CD4-positive, alpha-beta T cell treated with Interferon alpha-2 for 1 hour (primary cell): Measurements from ENCODE around the gene EYA4.

Experiments used
- DNase-seq, 2 donors: peaks; one replicate each; pipeline ENCODE4 v3.0.0-alpha.2; 2020 to 2022

EYA4 gene

GRCh38 chr6:133297657-133298056 lies 56.5 kb downstream of the EYA4 start:
- DNase-seq: no peak

GRCh38 chr6:133298335-133298734 lies 57.2 kb downstream of the EYA4 start:
- no peak for DNase-seq

GRCh38 chr6:133298801-133299200 lies 57.6 kb downstream of the EYA4 start:
- DNase-seq: no peak

- no peak for DNase-seq
Measured at GRCh38 chr6:133300896-133301295, 59.7 kb downstream of the EYA4 start.

DNA sequence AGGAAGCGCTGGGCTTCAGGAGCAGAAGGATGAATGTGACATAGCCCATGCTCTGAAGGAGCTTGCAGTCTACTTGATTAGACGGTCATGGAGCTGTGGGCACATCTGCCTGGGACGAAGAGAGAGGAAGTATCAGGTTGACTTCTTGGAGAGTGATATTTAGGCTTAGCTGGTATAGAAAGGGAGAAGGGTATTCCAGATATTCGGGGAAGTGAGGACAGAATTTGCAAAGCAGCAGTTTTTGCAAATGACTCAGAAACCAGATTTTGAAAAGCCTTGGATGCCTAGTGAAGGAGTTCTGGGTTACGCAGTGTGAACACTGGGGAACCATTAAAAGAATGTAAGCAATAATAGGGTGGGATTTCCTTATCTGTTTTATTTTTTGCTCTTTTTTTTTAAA lies 60.7 kb downstream of the EYA4 start:
- no peak for DNase-seq

DNA sequence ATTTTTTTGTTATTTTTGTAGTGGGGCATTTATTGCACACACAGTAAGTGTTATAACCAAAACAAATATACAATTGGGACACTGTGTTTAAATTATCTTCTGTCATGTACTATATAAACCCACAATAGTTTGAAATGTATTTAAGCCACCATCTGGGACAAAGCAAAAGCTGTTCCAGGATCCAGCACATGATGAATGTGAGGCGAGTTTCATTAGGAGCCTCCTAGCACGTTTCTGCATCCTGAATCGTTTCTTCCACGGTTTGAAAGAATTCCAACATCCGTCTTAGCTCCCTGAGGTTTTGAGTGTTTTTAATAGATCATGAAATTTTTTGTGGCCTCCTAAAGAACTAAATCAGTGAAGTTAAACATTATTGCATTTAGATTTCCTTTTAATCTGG lies 65.8 kb downstream of the EYA4 start:
- no peak for DNase-seq

GRCh38 chr6:133309579-133309978 lies 68.4 kb downstream of the EYA4 start:
- no peak for DNase-seq

DNA sequence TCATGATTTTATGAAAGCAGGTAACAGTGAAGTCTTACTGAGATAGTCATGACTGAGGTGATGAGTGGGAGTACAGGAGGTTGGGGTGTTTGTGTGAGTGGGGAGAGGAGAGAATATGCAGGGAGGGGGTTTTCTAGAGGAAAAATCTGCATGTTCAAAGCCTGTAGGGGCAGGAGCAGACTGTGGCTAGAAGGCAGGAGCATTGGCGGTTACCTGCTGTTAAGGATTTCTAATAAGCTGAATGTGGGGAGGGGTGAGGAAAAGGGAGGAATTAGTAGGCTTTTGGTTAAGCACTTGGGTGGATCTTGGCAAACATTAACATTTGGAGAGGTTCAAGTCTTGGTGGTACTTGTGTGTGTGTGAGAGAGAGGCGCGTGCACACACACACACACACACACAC lies 70.8 kb downstream of the EYA4 start:
- no peak for DNase-seq

DNA sequence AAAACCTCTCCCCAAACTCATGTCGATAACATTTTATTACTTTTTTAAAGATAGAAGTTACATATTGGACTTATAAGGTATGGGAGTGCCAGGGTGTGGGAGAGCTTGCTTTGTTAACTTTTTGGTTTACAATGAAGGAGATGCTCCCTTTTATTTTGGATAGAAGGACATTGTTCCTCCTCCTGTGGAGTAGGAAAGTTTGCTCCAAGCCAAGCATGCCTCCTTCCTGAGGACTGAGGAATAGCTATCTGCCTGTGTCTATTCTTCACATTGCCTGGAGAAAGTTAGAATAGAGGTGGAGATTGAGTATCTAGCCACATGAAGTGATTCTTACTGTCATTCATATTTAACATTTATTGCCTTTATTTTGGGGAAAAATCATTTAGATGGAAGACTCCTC lies 71.9 kb downstream of the EYA4 start:
- no peak for DNase-seq

DNA sequence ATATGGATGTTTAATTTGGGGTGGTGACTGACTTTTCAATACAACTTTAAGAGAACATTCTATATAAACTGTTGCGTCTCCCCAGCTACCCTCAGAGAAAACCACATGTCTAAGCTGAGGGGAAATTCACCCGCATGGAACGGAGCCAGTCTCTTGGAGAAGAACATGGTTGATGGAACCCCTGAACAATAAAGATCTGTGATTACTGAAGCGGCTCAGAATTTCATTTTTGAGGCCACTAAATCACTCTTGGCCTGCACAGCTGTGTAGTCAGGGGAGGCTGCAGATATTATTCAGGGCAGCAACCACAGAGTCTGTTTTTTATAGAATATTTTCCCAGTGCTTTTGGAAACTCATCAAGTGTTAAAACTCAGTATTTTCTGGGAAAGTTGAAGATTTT lies 73.8 kb downstream of the EYA4 start:
- DNase-seq: no peak

- no peak for DNase-seq
Measured at GRCh38 chr6:133315811-133316210, 74.7 kb downstream of the EYA4 start.

DNA sequence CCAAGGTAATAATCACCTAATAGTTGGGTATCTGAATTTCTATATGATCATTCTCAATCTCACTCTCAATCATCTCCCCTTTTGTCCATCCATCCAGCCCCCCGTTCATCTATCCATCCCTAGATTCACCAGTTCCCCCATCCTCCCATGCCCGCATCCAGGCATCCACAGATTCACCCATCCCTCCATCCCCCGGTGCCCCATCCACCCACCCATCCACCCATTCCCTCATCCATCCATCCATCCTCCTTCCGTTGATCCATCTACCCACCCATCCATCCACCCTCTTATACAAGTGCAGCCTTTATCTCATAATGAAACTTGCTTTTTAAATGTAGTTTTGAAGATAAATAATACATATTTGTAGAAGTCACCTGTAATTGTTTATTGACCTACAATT lies 76.5 kb downstream of the EYA4 start:
- DNase-seq: no peak

DNA sequence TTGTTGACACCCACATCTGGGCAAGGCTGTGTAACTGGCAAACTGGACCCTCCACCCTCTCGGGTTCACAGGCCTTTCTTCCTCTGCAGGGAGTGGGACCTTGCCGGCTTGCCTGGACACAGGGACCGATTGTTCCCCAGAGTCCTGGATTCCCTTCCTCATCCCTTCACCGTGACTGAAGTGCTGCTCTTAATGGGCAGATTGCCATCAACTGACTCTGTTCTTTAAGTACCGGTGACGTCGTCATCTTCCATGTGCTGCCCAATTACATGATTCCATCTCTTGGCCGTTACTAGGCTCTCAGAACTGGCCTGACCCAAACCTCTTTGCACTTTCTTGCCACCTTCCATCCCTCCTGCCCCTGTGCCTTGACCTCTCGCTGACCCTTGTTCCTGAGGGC lies 85.4 kb downstream of the EYA4 start:
- no peak for DNase-seq

- DNase-seq: no peak
Measured at GRCh38 chr6:133333852-133334251, 92.7 kb downstream of the EYA4 start.

GRCh38 chr6:133337308-133337707 lies 96.2 kb downstream of the EYA4 start:
- DNase-seq: no peak

DNA sequence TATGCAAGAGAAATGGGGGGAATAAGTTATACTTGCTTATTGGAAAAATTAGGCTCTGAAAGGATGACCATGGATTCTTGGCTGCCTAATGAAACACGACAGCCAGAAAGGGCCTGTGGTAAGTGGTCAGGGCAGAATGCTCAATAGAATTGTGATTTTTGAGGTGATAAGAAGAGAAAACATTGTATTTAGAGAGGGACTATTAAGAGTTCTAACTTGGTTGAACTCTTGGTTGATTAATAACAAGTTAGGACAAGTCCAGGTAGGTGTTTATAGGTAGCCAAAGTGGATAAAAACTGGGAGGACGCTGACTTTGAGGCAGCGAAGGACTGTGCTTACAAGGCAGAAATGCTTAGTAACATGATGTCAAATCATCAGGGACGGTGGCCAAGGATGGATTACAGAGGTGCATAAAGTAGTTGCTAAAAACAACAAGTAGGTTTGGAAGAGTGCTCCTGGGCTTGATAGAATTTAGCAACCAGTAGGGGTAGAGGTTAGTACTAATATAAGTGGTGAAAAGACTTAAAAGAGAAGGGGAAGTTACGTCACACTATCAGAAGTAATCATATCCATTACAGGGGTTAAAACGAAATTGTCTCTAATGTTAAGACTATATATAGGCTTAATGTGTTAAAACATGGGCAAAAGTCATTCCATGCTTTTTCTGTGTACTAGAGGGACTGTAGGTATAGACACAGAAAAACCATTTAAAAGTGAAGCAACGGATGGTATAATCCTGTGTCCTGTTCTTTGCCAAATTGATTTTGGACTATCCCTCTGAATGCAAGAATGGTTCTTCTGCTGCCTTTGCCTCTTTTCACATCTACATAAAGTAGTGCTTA lies 98.6 kb downstream of the EYA4 start:
- no peak for DNase-seq

- DNase-seq: no peak
Measured at GRCh38 chr6:133340557-133340956, 99.4 kb downstream of the EYA4 start.

- no peak for DNase-seq
Measured at GRCh38 chr6:133341607-133342158, 100.5 kb downstream of the EYA4 start.

- DNase-seq: no peak
Measured at GRCh38 chr6:133343220-133343619, 102.1 kb downstream of the EYA4 start.

GRCh38 chr6:133348846-133349245 lies 107.7 kb downstream of the EYA4 start:
- no peak for DNase-seq

DNA sequence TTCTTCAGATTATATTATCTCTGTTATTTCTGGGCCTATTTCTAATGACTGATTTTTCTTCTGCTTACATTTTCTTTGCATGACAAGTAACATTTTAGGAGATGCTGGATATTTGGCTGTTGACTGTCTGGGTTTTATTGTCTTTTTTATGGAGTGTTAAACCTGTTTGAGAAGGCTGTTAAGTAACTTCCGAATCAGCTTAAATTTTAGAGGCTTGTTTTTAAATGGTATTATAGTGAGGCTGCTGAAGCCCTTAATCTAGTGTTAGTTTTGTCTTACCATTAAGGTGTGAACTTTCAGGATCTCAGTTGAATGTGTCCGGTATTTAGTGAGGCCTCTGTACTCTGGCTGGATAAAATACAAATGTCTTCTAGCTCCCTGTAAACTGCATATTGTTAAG lies 109.8 kb downstream of the EYA4 start:
- no peak for DNase-seq

DNA sequence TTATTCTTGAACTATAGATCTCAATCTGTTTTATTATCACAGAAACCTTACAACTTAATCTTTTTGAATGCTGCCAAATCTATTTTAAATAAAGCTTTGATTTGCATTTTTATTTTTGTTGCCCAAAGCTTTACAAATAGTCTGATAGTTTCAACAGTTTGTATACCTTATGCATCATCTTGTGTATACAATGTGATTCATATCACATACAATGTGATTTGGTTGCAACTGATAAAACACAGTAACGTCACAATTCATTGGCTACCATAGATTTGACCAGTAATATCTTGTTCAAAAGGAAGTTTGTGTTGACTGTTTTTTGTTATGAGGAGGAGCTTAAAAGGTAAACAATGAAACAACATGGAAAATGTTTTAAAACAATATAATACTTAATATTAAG lies 110.9 kb downstream of the EYA4 start:
- DNase-seq: no peak

- DNase-seq: no peak
Measured at GRCh38 chr6:133353061-133353460, 111.9 kb downstream of the EYA4 start.

- no peak for DNase-seq
Measured at GRCh38 chr6:133355922-133356321, 114.8 kb downstream of the EYA4 start.

DNA sequence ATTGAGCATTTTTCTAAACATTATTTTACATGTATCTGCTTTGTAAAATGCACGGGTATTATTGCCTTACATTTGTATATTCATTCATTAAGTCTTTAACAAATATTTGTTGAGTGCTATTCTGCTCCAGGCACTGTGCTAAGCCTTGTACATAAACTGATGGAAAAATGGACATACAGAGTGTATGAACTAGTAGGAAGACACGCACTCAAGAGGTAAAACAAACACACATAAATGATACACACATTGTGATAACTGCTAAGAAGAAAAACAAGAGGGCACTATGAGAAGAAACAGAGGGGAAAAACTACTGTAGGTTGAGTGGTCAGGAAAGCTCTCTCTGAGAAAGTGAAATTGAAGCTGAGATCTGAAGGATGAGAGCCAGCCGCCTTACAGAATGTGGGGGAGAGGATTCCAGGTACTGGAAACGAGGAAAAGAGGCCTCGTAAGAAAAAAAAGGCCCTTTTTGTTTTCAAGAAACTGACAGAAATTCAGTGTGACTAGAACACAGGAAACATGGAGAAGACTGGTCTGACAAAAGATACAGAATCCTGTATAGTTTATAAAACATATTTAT lies 117.5 kb downstream of the EYA4 start:
- no peak for DNase-seq
